Inflammatory macrophage (primary cell): ENCODE data around the gene GP1BA.
A peak's percentile ranks its signal among the peaks of the same experiment; 100 is the strongest.

Source experiments
- DNase-seq, 2 donors: peaks; one replicate each; pipeline ENCODE4 v3.0.0-alpha.2; 2020 to 2022

GP1BA gene

GRCh38 chr17:4951486-4951885, 19.4 kb downstream of the GP1BA start:
- no peak for DNase-seq

GRCh38 chr17:4953451-4953961, 21.4 kb downstream of the GP1BA start:
- DNase-seq, result no peak

GRCh38 chr17:4955091-4955490, 23.0 kb downstream of the GP1BA start:
- DNase-seq, result no peak

- DNase-seq, result peak in 1 of 2 donors; percentile 36
Observed at GRCh38 chr17:4956493-4957061, 24.5 kb downstream of the GP1BA start.

GRCh38 chr17:4958102-4958501, 26.0 kb downstream of the GP1BA start:
- no peak for DNase-seq

- DNase-seq, result no peak
Observed at GRCh38 chr17:4959261-4959965, 27.3 kb downstream of the GP1BA start.

- DNase-seq, result no peak
Observed at GRCh38 chr17:4960279-4960922, 28.3 kb downstream of the GP1BA start.

GRCh38 chr17:4965311-4965986, 33.4 kb downstream of the GP1BA start:
- DNase-seq, result no peak

- DNase-seq, result peak; percentile 99
Observed at GRCh38 chr17:4966844-4967538, 34.9 kb downstream of the GP1BA start.

- peak; percentile 97 for DNase-seq
Observed at GRCh38 chr17:4967539-4968485, 35.7 kb downstream of the GP1BA start, which contains the start of gene SPAG7. Gene SPAG7, minus strand, starts transcription at chr17:4967817. Its CDS starts 13 bp downstream, at chr17:4967804.

- DNase-seq, result peak in 1 of 2 donors; percentile 50
Observed at GRCh38 chr17:4968486-4969046, 36.5 kb downstream of the GP1BA start.

- peak; percentile 45 to 70 for DNase-seq
Observed at GRCh38 chr17:4969047-4969550, 37.0 kb downstream of the GP1BA start.

- DNase-seq, result no peak
Observed at GRCh38 chr17:4969551-4970173, 37.6 kb downstream of the GP1BA start.

- DNase-seq, result no peak
Observed at GRCh38 chr17:4970273-4970672, 38.2 kb downstream of the GP1BA start.

GRCh38 chr17:4971826-4972225, 39.7 kb downstream of the GP1BA start:
- DNase-seq, result no peak

- DNase-seq, result no peak
Observed at GRCh38 chr17:4972322-4972721, 40.2 kb downstream of the GP1BA start.

- no peak for DNase-seq
Observed at GRCh38 chr17:4972752-4973151, 40.7 kb downstream of the GP1BA start.

- peak; percentile 47 to 64 for DNase-seq
Observed at GRCh38 chr17:4973256-4974114, 41.4 kb downstream of the GP1BA start.

- no peak for DNase-seq
Observed at GRCh38 chr17:4974115-4974670, 42.1 kb downstream of the GP1BA start.
